ENCODE results near the gene MYO1G.
A peak's percentile ranks its signal among the peaks of the same experiment; 100 is the strongest.

MYO1G gene

DNA sequence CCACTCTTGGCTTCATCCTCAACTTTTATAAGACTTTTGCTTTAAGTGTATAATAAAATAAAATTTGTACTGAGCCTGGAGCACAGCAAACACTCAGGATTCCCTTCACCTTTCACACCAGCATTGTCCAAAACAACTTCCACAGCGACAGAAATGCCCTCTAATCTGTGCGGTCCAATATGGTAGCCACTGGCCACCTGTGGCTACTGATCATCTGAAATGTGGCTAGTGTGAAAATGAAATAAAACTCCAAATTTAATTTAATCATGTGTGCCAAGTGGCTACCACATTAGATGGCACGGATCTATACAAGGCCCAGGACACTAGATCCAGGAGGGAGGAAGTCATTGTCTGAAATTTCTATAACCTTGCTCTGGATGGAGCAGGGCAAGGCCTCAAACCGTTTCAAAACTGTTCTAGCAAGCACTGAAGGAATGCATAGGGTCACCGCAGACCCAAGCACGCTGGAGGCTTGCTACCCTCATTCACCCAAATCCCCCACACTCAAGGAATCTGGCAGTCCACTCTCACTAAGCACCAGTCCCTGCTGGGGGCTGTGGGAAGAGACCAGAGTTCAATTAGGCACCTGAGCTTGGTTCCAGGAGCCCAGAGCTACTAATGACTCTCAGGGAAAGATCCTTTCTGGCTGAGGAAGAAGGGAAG lies 6.3 kb upstream of the MYO1G start:
- DNase-seq (ENCODE audit: low read depth), result no peak
- peak overlapping the region; percentile 73 for H3K4me3 ChIP-seq (replicated peaks; ENCODE audit: low read depth, low read length)
- TF ChIP-seq, protein P1, sequence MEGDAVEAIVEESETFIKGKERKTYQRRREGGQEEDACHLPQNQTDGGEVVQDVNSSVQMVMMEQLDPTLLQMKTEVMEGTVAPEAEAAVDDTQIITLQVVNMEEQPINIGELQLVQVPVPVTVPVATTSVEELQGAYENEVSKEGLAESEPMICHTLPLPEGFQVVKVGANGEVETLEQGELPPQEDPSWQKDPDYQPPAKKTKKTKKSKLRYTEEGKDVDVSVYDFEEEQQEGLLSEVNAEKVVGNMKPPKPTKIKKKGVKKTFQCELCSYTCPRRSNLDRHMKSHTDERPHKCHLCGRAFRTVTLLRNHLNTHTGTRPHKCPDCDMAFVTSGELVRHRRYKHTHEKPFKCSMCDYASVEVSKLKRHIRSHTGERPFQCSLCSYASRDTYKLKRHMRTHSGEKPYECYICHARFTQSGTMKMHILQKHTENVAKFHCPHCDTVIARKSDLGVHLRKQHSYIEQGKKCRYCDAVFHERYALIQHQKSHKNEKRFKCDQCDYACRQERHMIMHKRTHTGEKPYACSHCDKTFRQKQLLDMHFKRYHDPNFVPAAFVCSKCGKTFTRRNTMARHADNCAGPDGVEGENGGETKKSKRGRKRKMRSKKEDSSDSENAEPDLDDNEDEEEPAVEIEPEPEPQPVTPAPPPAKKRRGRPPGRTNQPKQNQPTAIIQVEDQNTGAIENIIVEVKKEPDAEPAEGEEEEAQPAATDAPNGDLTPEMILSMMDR (IDR thresholded peaks at IDR 0.05; ENCODE audit: low read length, missing control alignments), result no peak

DNA sequence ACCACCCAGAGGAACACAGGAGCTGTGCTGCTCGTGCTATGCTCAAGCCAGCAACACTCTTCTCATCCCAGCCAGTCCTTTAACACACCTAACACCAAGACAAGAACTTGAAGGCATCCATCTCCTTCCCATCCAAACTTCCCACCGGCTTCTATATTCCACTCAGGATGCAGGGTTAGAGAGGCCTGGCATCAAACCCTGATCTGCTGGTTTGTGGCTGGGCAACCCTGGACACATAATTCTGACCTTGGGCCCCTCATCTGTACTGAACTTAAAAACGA lies 5.6 kb upstream of the MYO1G start:
- no peak overlapping the region for H3K4me3 ChIP-seq (replicated peaks; ENCODE audit: low read depth, low read length)
- DNase-seq (ENCODE audit: low read depth), result no peak
- TF ChIP-seq, protein P1 (IDR thresholded peaks at IDR 0.05; ENCODE audit: low read length, missing control alignments), result no peak

DNA sequence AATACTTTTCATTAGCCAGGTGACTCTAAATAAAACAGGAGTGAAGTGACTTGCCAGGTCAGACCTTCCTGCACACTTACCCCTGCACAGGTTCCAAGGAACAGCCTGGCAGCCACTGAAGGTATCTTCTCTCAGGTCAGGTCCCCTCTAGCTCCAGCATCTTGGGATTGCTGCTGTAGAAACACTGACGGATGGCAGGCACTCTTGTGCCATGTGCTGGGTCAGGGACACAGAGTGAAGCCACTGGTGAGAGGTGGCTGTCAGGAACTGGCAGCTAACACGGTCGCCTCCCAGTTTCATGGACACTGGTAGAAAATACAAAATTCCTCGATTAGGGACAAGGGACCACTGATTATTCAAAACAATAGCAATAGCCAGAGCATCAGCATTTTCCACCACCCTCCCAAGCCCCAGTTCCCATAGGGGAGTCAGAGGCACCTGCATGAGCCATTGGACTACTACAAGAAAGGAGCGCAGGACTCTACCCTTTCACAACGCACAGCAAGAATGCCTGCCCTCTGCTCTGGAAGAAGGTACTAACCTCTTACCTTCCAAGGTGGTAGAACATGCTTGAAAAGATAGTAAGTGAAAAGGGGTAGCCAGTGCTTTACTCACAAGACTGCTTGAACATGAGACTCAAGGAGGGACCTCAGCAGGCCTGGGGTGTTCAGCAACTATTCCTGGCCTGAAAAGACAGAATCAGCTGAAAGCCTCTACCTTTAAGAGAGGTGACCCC lies 5.1 kb upstream of the MYO1G start:
- TF ChIP-seq, protein P1 (IDR thresholded peaks at IDR 0.05; ENCODE audit: low read length, missing control alignments), result no peak
- no peak overlapping the region for H3K4me3 ChIP-seq (replicated peaks; ENCODE audit: low read depth, low read length)
- DNase-seq (ENCODE audit: low read depth), result no peak

DNA sequence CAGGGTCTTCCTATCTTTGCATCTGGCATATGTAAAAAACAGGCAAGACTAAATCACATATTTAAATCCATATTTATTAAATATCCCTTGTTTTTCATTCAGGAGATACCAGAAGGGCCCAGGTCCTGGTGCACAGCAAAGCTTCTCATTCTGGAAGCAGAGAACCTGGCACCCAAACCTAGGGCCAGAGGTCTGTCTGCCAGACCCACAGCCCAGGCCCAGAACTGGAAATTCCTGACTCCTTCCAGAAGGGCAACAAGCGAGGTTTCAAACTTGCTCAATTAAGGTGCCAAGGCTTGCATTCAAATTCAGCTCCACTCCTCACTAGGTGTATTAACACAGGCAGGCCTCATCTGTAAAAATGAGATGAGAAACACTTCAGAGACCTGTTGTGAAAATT lies 4.2 kb upstream of the MYO1G start:
- DNase-seq (ENCODE audit: low read depth), result no peak
- TF ChIP-seq, protein P1 (IDR thresholded peaks at IDR 0.05; ENCODE audit: low read length, missing control alignments), result no peak
- H3K4me3 ChIP-seq (replicated peaks; ENCODE audit: low read depth, low read length), result no peak overlapping the region

DNA sequence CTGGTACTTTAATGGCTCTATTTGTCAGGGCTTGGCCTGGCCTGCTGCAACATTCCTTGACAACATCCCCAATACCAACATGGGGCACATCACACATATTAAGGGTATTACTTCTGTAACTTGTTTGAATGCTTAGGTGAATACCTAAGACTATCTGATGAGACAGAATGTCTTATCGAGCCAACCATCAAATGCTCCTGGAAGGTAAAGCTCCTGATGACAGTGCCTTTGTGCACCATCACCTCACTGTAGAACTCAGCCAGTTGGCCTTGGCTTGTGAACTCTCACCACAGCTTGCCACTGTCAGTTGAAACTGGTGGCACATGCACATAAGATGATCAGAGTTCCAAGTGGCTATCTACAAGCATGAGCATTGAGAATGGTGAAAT lies 3.7 kb upstream of the MYO1G start:
- no peak overlapping the region for H3K4me3 ChIP-seq (replicated peaks; ENCODE audit: low read depth, low read length)
- DNase-seq (ENCODE audit: low read depth), result no peak
- TF ChIP-seq, protein P1 (IDR thresholded peaks at IDR 0.05; ENCODE audit: low read length, missing control alignments), result no peak

DNA sequence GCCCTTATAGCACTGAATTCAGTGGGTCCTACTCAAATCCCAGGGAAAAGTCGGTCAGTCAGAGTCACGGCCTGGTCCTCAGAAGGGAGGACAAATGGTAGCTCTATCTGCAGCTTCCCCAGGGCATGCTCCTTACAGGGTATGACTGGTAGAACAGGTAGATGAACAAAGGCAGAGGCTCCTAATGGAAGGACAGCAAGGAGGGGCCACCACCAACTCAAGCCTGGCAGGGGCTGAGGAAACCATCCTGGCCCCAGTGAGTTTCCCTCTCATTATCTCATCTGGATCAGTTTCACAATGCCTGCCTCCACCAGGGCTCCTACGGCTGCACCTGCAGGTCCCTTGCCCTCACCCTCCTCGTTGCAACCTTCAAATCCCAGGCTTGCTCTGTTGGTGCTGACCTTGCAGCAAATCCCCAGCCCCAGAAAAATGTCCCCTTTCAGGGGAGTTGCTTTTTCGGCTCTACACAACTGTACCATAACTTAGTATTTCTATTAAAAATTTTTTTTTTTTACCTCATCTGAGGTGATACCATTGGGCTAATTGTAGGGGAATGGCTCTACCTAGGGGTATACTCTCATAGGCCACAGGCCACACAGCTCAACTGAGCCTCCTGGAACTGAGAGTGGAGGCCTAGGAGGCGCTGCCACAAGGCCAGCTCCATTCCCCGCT lies 2.4 kb upstream of the MYO1G start:
- no peak overlapping the region for H3K4me3 ChIP-seq (replicated peaks; ENCODE audit: low read depth, low read length)
- no peak for DNase-seq (ENCODE audit: low read depth)
- TF ChIP-seq, protein P1 (IDR thresholded peaks at IDR 0.05; ENCODE audit: low read length, missing control alignments), result no peak
